OCI-LY1 (cell line): ENCODE data around the gene INAVA.

Experiments
- H2AFZ ChIP-seq: fragments of 200-600 bp; sonication (generic), shearing (Covaris generic); 2 replicates; pipeline ENCODE4 v1.6.0; 2014; ENCODE audit warnings: antibody characterized with exemption, mild to moderate bottlenecking, low read length
- H3F3A ChIP-seq: fragments of 200-600 bp; sonication (generic), shearing (Covaris generic); 2 replicates; pipeline ENCODE4 v1.6.0; 2014; ENCODE audit warnings: mild to moderate bottlenecking, antibody characterized with exemption, low read length, moderate library complexity; ENCODE audit not compliant: insufficient read depth
- H3K27ac ChIP-seq: fragments of 200-600 bp; sonication (generic); 2 replicates; pipeline ENCODE4 v1.5.1; 2014; ENCODE audit warnings: low read length, mixed run types, mild to moderate bottlenecking, low read depth; ENCODE audit not compliant: poor library complexity, severe bottlenecking
- H3K27me3 ChIP-seq: fragments of 200-600 bp; sonication (generic); 2 replicates; pipeline ENCODE4 v1.6.0; 2014; ENCODE audit warnings: antibody characterized with exemption, mild to moderate bottlenecking, low read length, moderate library complexity; ENCODE audit not compliant: insufficient read depth
- H3K36me3 ChIP-seq: fragments of 200-600 bp; sonication (generic); 2 replicates; pipeline ENCODE4 v1.6.1; 2014; ENCODE audit warnings: mild to moderate bottlenecking, antibody characterized with exemption, low read length, moderate library complexity, mixed read lengths; ENCODE audit not compliant: insufficient read depth
- H3K4me1 ChIP-seq: fragments of 200-600 bp; sonication (generic); 2 replicates; pipeline ENCODE4 v1.5.1; 2014; ENCODE audit warnings: mild to moderate bottlenecking, low read length, moderate library complexity; ENCODE audit not compliant: insufficient read depth, severe bottlenecking
- H3K4me2 ChIP-seq: fragments of 200-600 bp; sonication (generic), shearing (Covaris generic); 2 replicates; pipeline ENCODE4 v1.6.1; 2014; ENCODE audit warnings: low read length
- H3K4me3 ChIP-seq: fragments of 200-600 bp; sonication (generic); 2 replicates; pipeline ENCODE4 v1.5.1; 2014; ENCODE audit warnings: low read length, low read depth, mild to moderate bottlenecking, mixed read lengths; ENCODE audit not compliant: poor library complexity, severe bottlenecking
- H3K79me2 ChIP-seq: fragments of 200-600 bp; shearing (Covaris generic); 2 replicates; pipeline ENCODE4 v1.6.1; 2016; ENCODE audit warnings: mixed run types, low read length, mixed read lengths; ENCODE audit not compliant: insufficient read depth
- H3K9ac ChIP-seq: fragments of 200-600 bp; sonication (generic), shearing (Covaris generic); 2 replicates; pipeline ENCODE4 v1.6.1; 2014; ENCODE audit warnings: mild to moderate bottlenecking, low read length, mixed read lengths
- H3K9me2 ChIP-seq: fragments of 200-600 bp; sonication (generic), shearing (Covaris generic); 2 replicates; pipeline ENCODE4 v1.6.1; 2014; ENCODE audit warnings: low read depth, mild to moderate bottlenecking, low read length, mixed read lengths
- H3K9me3 ChIP-seq: fragments of 200-600 bp; shearing (Covaris generic); 2 replicates; pipeline ENCODE4 v1.6.1; 2014; ENCODE audit warnings: low read length, mixed read lengths
- H4K20me1 ChIP-seq: fragments of 200-600 bp; sonication (generic), shearing (Covaris generic); 2 replicates; pipeline ENCODE4 v1.6.0; 2016; ENCODE audit warnings: mild to moderate bottlenecking, low read length; ENCODE audit not compliant: insufficient read depth
- EZH2 ChIP-seq: fragments of 200-600 bp; sonication (generic), shearing (Covaris generic); IDR thresholded peaks from 2 replicates; pipeline ENCODE4 v1.8.0; 2017; ENCODE audit warnings: borderline replicate concordance, mixed run types, mild to moderate bottlenecking, antibody characterized with exemption, low read length, moderate library complexity, mixed read lengths
- TF ChIP-seq, protein P1 (sequence below): fragments of 200-600 bp; sonication (generic), shearing (Covaris generic); IDR thresholded peaks from 2 replicates; pipeline ENCODE4 v1.5.1; 2017; ENCODE audit warnings: mild to moderate bottlenecking, antibody characterized with exemption, low read length, moderate library complexity, mixed read lengths

The INAVA gene

DNA sequence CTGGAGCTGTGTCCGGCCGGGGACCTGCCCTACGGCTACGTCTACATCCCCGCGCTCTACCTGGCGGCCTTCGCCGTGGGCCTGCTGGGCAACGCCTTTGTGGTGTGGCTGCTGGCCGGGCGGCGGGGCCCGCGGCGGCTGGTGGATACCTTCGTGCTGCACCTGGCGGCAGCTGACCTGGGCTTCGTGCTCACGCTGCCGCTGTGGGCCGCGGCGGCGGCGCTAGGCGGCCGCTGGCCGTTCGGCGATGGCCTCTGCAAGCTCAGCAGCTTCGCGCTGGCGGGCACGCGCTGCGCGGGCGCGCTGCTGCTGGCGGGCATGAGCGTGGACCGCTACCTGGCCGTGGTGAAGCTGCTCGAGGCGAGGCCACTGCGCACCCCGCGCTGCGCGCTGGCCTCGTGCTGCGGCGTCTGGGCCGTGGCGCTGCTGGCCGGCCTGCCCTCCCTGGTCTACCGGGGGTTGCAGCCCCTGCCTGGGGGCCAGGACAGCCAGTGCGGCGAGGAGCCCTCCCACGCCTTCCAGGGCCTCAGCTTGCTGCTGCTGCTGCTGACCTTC, 21.5 kb upstream of the INAVA start:
- Histone ChIP-seq H3K4me2 (no peak overlapping the region), H3K36me3 (no peaks in the 10 kb centered on the region), H4K20me1 (no peaks in the 10 kb centered on the region), H3K4me1 (no peaks in the 10 kb centered on the region), H3K27ac (no peak overlapping the region), H3K27me3 (no peaks in the 10 kb centered on the region), H3K9me3 (no peaks in the 10 kb centered on the region), H3F3A (no peaks in the 10 kb centered on the region), H3K79me2 (no peaks in the 10 kb centered on the region), H3K9ac (no peak overlapping the region), H3K4me3 (no peak overlapping the region), H3K9me2 (no peaks in the 10 kb centered on the region), H2AFZ (no peak overlapping the region)
- TF ChIP-seq, protein P1, sequence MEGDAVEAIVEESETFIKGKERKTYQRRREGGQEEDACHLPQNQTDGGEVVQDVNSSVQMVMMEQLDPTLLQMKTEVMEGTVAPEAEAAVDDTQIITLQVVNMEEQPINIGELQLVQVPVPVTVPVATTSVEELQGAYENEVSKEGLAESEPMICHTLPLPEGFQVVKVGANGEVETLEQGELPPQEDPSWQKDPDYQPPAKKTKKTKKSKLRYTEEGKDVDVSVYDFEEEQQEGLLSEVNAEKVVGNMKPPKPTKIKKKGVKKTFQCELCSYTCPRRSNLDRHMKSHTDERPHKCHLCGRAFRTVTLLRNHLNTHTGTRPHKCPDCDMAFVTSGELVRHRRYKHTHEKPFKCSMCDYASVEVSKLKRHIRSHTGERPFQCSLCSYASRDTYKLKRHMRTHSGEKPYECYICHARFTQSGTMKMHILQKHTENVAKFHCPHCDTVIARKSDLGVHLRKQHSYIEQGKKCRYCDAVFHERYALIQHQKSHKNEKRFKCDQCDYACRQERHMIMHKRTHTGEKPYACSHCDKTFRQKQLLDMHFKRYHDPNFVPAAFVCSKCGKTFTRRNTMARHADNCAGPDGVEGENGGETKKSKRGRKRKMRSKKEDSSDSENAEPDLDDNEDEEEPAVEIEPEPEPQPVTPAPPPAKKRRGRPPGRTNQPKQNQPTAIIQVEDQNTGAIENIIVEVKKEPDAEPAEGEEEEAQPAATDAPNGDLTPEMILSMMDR, result no peak
- TF ChIP-seq EZH2, result no peak

- TF ChIP-seq, protein P1, result no peak
- TF ChIP-seq EZH2, result no peak
- Histone ChIP-seq H3K4me2 (no peak overlapping the region), H3K9me2 (no peaks in the 10 kb centered on the region), H3K4me1 (no peaks in the 10 kb centered on the region), H3K79me2 (no peaks in the 10 kb centered on the region), H3K27me3 (no peaks in the 10 kb centered on the region), H3K4me3 (no peak overlapping the region), H4K20me1 (no peaks in the 10 kb centered on the region), H3K27ac (no peak overlapping the region), H3K36me3 (no peaks in the 10 kb centered on the region), H3K9me3 (no peaks in the 10 kb centered on the region), H2AFZ (no peak overlapping the region), H3K9ac (no peak overlapping the region), H3F3A (no peaks in the 10 kb centered on the region)
Measured at GRCh38 chr1:200873671-200874397, 20.9 kb upstream of the INAVA start.

GRCh38 chr1:200874694-200875093, 20.0 kb upstream of the INAVA start:
- H2AFZ ChIP-seq, result no peak overlapping the region
- H3K36me3 ChIP-seq, result no peaks in the 10 kb centered on the region
- no peaks in the 10 kb centered on the region for H3K79me2 ChIP-seq
- H3K4me1 ChIP-seq, result no peaks in the 10 kb centered on the region
- no peaks in the 10 kb centered on the region for H3K9me2 ChIP-seq
- no peaks in the 10 kb centered on the region for H3F3A ChIP-seq
- no peaks in the 10 kb centered on the region for H4K20me1 ChIP-seq
- no peak for TF ChIP-seq EZH2
- TF ChIP-seq, protein P1, result no peak
- H3K4me3 ChIP-seq, result no peak overlapping the region
- no peaks in the 10 kb centered on the region for H3K27me3 ChIP-seq
- H3K9me3 ChIP-seq, result no peaks in the 10 kb centered on the region
- no peak overlapping the region for H3K4me2 ChIP-seq
- no peak overlapping the region for H3K27ac ChIP-seq
- no peak overlapping the region for H3K9ac ChIP-seq
